GM18508 (cell line): Measurements from ENCODE around the gene NUP210L.
A peak's percentile ranks its signal among the peaks of the same experiment; 100 is the strongest.

Experiments used
- ATAC-seq: cut with Tn5 transposase; IDR thresholded peaks from one replicate; pipeline ENCODE4 v1.9.1; 2021; ENCODE audit warnings: moderate number of reproducible peaks; ENCODE audit not compliant: insufficient read depth, unreplicated experiment

Gene NUP210L

GRCh38 chr1:153970346-153970745 lies 184.5 kb downstream of the NUP210L start:
- ATAC-seq, result no peak

- ATAC-seq, result no peak
Observed at GRCh38 chr1:153968972-153969371, 185.9 kb downstream of the NUP210L start.

- no peak for ATAC-seq
Observed at GRCh38 chr1:153968408-153968807, 186.5 kb downstream of the NUP210L start.

- no peak for ATAC-seq
Observed at GRCh38 chr1:153968000-153968363, 186.9 kb downstream of the NUP210L start.

GRCh38 chr1:153967107-153967999 lies 187.5 kb downstream of the NUP210L start, which contains the start of gene CREB3L4:
Gene CREB3L4 (plus strand): TSS chr1:153967902. CDS start chr1:153968526, 624 bp downstream.
- peak; percentile 60 for ATAC-seq

- no peak for ATAC-seq
Observed at GRCh38 chr1:153963850-153964331, 191.0 kb downstream of the NUP210L start.

- no peak for ATAC-seq
Observed at GRCh38 chr1:153963030-153963849, 191.6 kb downstream of the NUP210L start, which contains the start of gene SLC39A1. Gene SLC39A1 (minus strand): TSS chr1:153963537. CDS start chr1:153962715, 822 bp downstream.

GRCh38 chr1:153962088-153963029 lies 192.5 kb downstream of the NUP210L start:
- no peak for ATAC-seq

- ATAC-seq, result no peak
Observed at GRCh38 chr1:153961421-153961820, 193.5 kb downstream of the NUP210L start.

- no peak for ATAC-seq
Observed at GRCh38 chr1:153960206-153960605, 194.7 kb downstream of the NUP210L start.

- no peak for ATAC-seq
Observed at GRCh38 chr1:153959454-153959853, 195.4 kb downstream of the NUP210L start.

GRCh38 chr1:153958961-153959260 lies 196.0 kb downstream of the NUP210L start:
- no peak for ATAC-seq

GRCh38 chr1:153958111-153958960 lies 196.5 kb downstream of the NUP210L start, which contains the start of gene CRTC2:
Gene CRTC2 (minus strand): TSS chr1:153958612. CDS start chr1:153958497, 115 bp downstream.
- peak; percentile 56 for ATAC-seq

GRCh38 chr1:153957744-153958110 lies 197.1 kb downstream of the NUP210L start:
- no peak for ATAC-seq

GRCh38 chr1:153956997-153957715 lies 197.7 kb downstream of the NUP210L start:
- ATAC-seq, result no peak

- ATAC-seq, result no peak
Observed at GRCh38 chr1:153954826-153955225, 200.0 kb downstream of the NUP210L start.

- ATAC-seq, result no peak
Observed at GRCh38 chr1:153953859-153954365, 201.0 kb downstream of the NUP210L start.

- no peak for ATAC-seq
Observed at GRCh38 chr1:153951801-153952200, 203.1 kb downstream of the NUP210L start.
